ENCODE data around the gene FAM217A.

The FAM217A gene

GRCh38 chr6:4078691-4079471 lies at the start of gene FAM217A:
Gene FAM217A, minus strand, starts transcription at chr6:4079137. Its CDS starts 1,723 bp downstream, at chr6:4077414.
- no peak within 1 kb of the TSS for H3K4me3 ChIP-seq (replicated peaks; ENCODE audit: low read depth, low read length)
- TF ChIP-seq CTCF (IDR thresholded peaks at IDR 0.05; ENCODE audit: low read length, missing control alignments), result no peak
- no peak for DNase-seq (ENCODE audit: low read depth)

GRCh38 chr6:4128072-4128471 lies 49.1 kb upstream of the FAM217A start:
- H3K4me3 ChIP-seq (replicated peaks; ENCODE audit: low read depth, low read length), result no peak overlapping the region
- TF ChIP-seq CTCF (IDR thresholded peaks at IDR 0.05; ENCODE audit: low read length, missing control alignments), result no peak
- DNase-seq (ENCODE audit: low read depth), result no peak

- H3K4me3 ChIP-seq (replicated peaks; ENCODE audit: low read depth, low read length), result no peak overlapping the region
- peak; percentile 86 for DNase-seq (ENCODE audit: low read depth)
- TF ChIP-seq CTCF (IDR thresholded peaks at IDR 0.05; ENCODE audit: low read length, missing control alignments), result peak; percentile 60
Observed at GRCh38 chr6:4125933-4126864, 47.3 kb upstream of the FAM217A start.

- no peak overlapping the region for H3K4me3 ChIP-seq (replicated peaks; ENCODE audit: low read depth, low read length)
- TF ChIP-seq CTCF (IDR thresholded peaks at IDR 0.05; ENCODE audit: low read length, missing control alignments), result no peak
- DNase-seq (ENCODE audit: low read depth), result peak; percentile 26
Observed at GRCh38 chr6:4125500-4125899, 46.6 kb upstream of the FAM217A start.

GRCh38 chr6:4124351-4124750 lies 45.4 kb upstream of the FAM217A start:
- DNase-seq (ENCODE audit: low read depth), result no peak
- no peak for TF ChIP-seq CTCF (IDR thresholded peaks at IDR 0.05; ENCODE audit: low read length, missing control alignments)
- no peak overlapping the region for H3K4me3 ChIP-seq (replicated peaks; ENCODE audit: low read depth, low read length)

GRCh38 chr6:4115741-4116140 lies 36.8 kb upstream of the FAM217A start:
- TF ChIP-seq CTCF (IDR thresholded peaks at IDR 0.05; ENCODE audit: low read length, missing control alignments), result no peak
- DNase-seq (ENCODE audit: low read depth), result no peak
- no peak overlapping the region for H3K4me3 ChIP-seq (replicated peaks; ENCODE audit: low read depth, low read length)

All from fibroblast of pulmonary artery (primary cell).